ENCODE results near the gene RBKS. TPM values are rescaled to one million over a fixed set of nuclear protein-coding genes. Genes with fewer than 3 reads are reported as not detected.

Gene RBKS
- total and polyA plus RNA-seq, 8 donors, result 1.5 to 3.9 (median 2.4) TPM

DNA sequence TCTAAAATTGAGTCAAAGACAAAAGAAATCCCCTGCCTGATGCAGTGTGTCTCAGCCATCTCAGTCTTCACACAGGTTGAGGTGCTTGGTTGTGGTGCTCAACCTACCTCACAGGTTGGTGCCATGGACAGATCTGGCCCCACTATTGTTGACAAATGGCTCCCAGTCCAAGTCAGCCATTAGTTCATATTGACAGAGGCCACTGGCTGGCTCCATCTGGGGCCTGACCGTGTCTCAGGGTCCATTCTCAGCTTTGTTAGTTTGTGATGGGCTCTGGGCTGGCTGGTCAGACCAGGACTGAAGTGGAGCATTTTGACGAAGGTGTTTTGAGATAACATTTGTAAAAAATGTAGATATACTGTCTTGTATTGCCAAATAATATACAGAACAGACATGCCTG is 81.8 kb downstream of the RBKS start:
- WGBS, 2 donors, result 69 to 79% methylated on average over 2 of the region's 2 CpGs
- no peak overlapping the region for H3K4me3 ChIP-seq
- TF ChIP-seq, protein P1, sequence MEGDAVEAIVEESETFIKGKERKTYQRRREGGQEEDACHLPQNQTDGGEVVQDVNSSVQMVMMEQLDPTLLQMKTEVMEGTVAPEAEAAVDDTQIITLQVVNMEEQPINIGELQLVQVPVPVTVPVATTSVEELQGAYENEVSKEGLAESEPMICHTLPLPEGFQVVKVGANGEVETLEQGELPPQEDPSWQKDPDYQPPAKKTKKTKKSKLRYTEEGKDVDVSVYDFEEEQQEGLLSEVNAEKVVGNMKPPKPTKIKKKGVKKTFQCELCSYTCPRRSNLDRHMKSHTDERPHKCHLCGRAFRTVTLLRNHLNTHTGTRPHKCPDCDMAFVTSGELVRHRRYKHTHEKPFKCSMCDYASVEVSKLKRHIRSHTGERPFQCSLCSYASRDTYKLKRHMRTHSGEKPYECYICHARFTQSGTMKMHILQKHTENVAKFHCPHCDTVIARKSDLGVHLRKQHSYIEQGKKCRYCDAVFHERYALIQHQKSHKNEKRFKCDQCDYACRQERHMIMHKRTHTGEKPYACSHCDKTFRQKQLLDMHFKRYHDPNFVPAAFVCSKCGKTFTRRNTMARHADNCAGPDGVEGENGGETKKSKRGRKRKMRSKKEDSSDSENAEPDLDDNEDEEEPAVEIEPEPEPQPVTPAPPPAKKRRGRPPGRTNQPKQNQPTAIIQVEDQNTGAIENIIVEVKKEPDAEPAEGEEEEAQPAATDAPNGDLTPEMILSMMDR (IDR thresholded peaks at IDR 0.05), result no peak

DNA sequence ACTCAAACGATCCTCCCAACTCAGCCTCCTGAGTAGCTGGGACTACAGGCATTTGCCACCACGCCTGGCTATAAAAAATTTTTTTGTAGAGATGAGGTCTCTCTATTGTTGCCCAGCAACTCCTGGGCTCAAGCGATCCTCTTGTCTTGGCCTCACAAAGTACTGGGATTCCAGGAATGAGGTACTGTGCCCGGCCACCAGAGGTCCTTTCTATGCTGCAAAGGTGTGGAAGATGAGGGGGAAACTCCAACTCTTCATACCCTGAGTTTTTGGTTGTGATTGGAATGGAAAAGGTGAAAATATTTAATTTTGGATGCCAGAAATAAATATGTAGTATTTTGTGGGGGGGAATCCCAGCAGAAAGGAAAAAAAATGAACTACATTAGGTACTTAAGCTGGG is 82.7 kb downstream of the RBKS start:
- FAIRE-seq (no peak), ATAC-seq (peak; percentile 48 to 83 (median 78)), DNase-seq (peak in 3 of 6 donors; percentile 29 to 62 (median 48))
- H3K36me3 ChIP-seq, result no peaks in the 10 kb centered on the region
- H3K27ac ChIP-seq, result no peak overlapping the region
- no peaks in the 10 kb centered on the region for H3K27me3 ChIP-seq
- TF ChIP-seq, protein P1 (IDR thresholded peaks at IDR 0.05), result peak; percentile 8 to 40 (median 28)
- intact Hi-C loops (cut with DNase I), result no loop called here
- H3K4me3 ChIP-seq, result no peak overlapping the region
- no peaks in the 10 kb centered on the region for H3K4me1 ChIP-seq
- 55 to 61% methylated on average over 4 of the region's 4 CpGs for WGBS, 2 donors
- no peaks in the 10 kb centered on the region for H3K9me3 ChIP-seq

More for the DNA sequence above, 81.8 kb downstream of the RBKS start:
- FAIRE-seq (no peak), ATAC-seq (no peak), DNase-seq (no peak)
- intact Hi-C loops (cut with DNase I), result no loop called here
- Histone ChIP-seq H3K36me3 (no peaks in the 10 kb centered on the region), H3K4me1 (no peaks in the 10 kb centered on the region), H3K27me3 (no peaks in the 10 kb centered on the region), H3K27ac (no peak overlapping the region), H3K9me3 (no peaks in the 10 kb centered on the region)

DNA sequence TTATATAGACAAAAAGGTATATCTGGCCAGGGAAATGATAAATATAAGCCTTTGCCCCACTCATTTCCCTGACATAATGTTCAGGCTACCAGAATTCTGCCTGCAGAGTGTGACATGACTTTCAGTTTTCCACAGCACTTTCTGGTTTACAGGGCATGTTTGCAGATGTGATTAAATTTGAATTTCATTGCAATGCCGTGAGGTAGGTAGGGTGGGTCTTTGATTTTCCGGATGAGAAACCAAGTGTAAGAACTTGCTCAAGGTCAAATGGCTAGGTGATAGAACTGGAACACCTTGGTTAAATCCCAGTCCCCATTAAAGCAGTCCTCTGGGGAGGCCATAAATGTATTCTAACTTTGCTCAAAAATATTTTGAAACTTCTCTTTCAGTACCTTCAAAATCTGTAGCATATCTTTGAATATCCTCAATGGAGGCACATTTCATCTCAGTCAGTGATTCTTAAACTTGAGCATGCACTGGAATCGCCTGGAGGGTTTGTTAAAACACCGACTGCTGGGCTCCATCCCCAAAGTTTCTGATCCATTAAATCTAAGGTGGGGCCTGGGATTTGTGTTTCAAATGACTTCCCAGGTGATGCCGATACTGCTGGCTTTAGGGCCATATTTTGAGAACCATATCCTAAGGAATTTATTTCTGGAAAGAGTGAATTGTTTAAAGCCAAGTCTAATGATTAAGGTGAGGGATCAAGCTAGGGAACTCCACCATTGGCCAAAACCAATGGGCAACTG is 83.7 kb downstream of the RBKS start:
- H3K27ac ChIP-seq, result no peak overlapping the region
- FAIRE-seq (no peak), ATAC-seq (no peak), DNase-seq (no peak)
- TF ChIP-seq, protein P1 (IDR thresholded peaks at IDR 0.05), result no peak
- H3K9me3 ChIP-seq, result no peaks in the 10 kb centered on the region
- H3K4me3 ChIP-seq, result no peak overlapping the region
- no peaks in the 10 kb centered on the region for H3K27me3 ChIP-seq
- intact Hi-C loops (cut with DNase I), result no loop called here
- H3K36me3 ChIP-seq, result no peaks in the 10 kb centered on the region
- H3K4me1 ChIP-seq, result no peaks in the 10 kb centered on the region
- WGBS, 2 donors, result 72 to 74% methylated on average over 5 of the region's 5 CpGs

DNA sequence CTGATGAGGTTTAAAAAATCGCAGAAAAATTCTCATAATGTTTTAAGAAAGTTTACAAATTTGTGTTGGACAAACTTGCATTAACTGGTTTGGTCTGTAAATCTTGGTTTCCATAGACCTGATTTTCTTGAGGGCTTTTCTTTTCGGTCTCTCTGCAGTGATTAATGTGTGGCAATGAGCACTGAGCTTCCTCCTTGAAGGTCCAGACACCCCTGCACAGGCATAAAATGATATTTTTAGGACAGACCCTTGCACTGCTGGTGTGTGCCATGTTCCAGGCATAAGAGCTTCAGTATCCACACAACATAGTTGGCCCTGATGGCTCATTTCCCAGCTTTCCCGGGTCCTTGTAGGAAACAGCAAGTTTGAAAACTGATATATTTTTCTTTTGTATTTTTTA is 85.0 kb downstream of the RBKS start:
- DNase-seq (no peak), ATAC-seq (no peak), FAIRE-seq (no peak)
- H3K4me1 ChIP-seq, result no peaks in the 10 kb centered on the region
- H3K4me3 ChIP-seq, result no peak overlapping the region
- TF ChIP-seq, protein P1 (IDR thresholded peaks at IDR 0.05), result no peak
- H3K9me3 ChIP-seq, result no peaks in the 10 kb centered on the region
- intact Hi-C loops (cut with DNase I), result no loop called here
- H3K27ac ChIP-seq, result no peak overlapping the region
- H3K27me3 ChIP-seq, result no peaks in the 10 kb centered on the region
- no peaks in the 10 kb centered on the region for H3K36me3 ChIP-seq
- WGBS, 2 donors, result 74 to 85% methylated on average over 3 of the region's 3 CpGs

DNA sequence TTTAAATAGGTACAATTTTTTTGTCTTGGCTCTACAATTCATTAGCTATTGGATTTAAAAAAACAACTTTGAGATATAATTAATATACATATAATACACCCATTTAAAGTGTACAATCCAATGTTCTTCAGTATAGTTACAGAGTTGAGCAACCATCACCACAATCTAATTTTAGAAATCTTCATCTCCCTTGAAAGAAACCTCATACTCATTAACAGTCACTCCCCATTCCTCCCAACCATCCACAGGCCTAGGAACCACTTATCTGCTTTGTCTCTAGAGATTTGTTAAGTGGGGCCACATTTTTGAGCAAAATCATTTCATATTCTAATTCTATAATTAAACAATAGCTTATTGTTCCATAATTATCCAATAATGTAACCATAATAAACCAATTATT is 86.0 kb downstream of the RBKS start:
- intact Hi-C loops (cut with DNase I), result no loop called here
- FAIRE-seq (no peak), DNase-seq (no peak), ATAC-seq (no peak)
- H3K27me3 ChIP-seq, result no peaks in the 10 kb centered on the region
- H3K27ac ChIP-seq, result no peak overlapping the region
- H3K4me1 ChIP-seq, result no peaks in the 10 kb centered on the region
- TF ChIP-seq, protein P1 (IDR thresholded peaks at IDR 0.05), result no peak
- H3K36me3 ChIP-seq, result no peaks in the 10 kb centered on the region
- no peak overlapping the region for H3K4me3 ChIP-seq
- no peaks in the 10 kb centered on the region for H3K9me3 ChIP-seq
